ENCODE data around the gene CYLC2.

The CYLC2 gene

GRCh38 chr9:102986425-102986824, 8.7 kb upstream of the CYLC2 start (continued):
- TF ChIP-seq ZNF555 (tag by site-specific recombination; conservative IDR thresholded peaks at IDR 0.05), result no peak
- TF ChIP-seq PRDM1 (tag by site-specific recombination; IDR thresholded peaks at IDR 0.05), result no peak
- no peak for TF ChIP-seq ZNF623 (tag by site-specific recombination; IDR thresholded peaks at IDR 0.05)
- no peak for TF ChIP-seq INSM2 (tag by site-specific recombination; IDR thresholded peaks at IDR 0.05)
- no peak for TF ChIP-seq ZFHX2 (tag by site-specific recombination; conservative IDR thresholded peaks at IDR 0.05)

GRCh38 chr9:103003689-103004088, 8.6 kb downstream of the CYLC2 start:
- H3K4me1 ChIP-seq (ENCODE audit: control insufficient read depth, insufficient read depth, low read length), result no peaks in the 10 kb centered on the region
- no peaks in the 10 kb centered on the region for H3K9me3 ChIP-seq (ENCODE audit: control insufficient read depth, insufficient read depth, low read depth, low read length)
- TF ChIP-seq ZNF202 (tag by site-specific recombination; IDR thresholded peaks at IDR 0.05; ENCODE audit: borderline replicate concordance), result no peak
- no peak for TF ChIP-seq ZNF23 (tag by site-specific recombination; IDR thresholded peaks at IDR 0.05; ENCODE audit: borderline replicate concordance)
- TF ChIP-seq ZNF692 (tag by site-specific recombination; IDR thresholded peaks at IDR 0.05), result no peak
- TF ChIP-seq ZNF660 (tag by site-specific recombination; IDR thresholded peaks at IDR 0.05), result no peak
- TF ChIP-seq OVOL3 (tag by site-specific recombination; IDR thresholded peaks at IDR 0.05), result no peak
- TF ChIP-seq ZNF580 (tag by site-specific recombination; IDR thresholded peaks at IDR 0.05), result no peak
- ChIA-PET POLR2A (no interaction called here), CTCF (no interaction called here)
- H3K4me3 ChIP-seq (ENCODE audit: low read depth, low read length), result no peak overlapping the region
- H3K36me3 ChIP-seq (ENCODE audit: control insufficient read depth in 2 of 2, insufficient read depth in 1 of 2, low read length in 2 of 2), result no peaks in the 10 kb centered on the region
- no peak overlapping the region for H3K27ac ChIP-seq (ENCODE audit: extremely low read depth, low read depth, low read length)

- Histone ChIP-seq H3K36me3 (ENCODE audit: control insufficient read depth in 2 of 2, insufficient read depth in 1 of 2, low read length in 2 of 2) (no peaks in the 10 kb centered on the region), H3K4me1 (ENCODE audit: control insufficient read depth, insufficient read depth, low read length) (no peaks in the 10 kb centered on the region), H3K9me3 (ENCODE audit: control insufficient read depth, insufficient read depth, low read depth, low read length) (no peaks in the 10 kb centered on the region), H3K4me3 (ENCODE audit: low read depth, low read length) (no peak overlapping the region), H3K27ac (ENCODE audit: extremely low read depth, low read depth, low read length) (no peak overlapping the region)
- TF ChIP-seq ATF2 (tag by site-specific recombination; IDR thresholded peaks at IDR 0.05; ENCODE audit: low read depth), result peak; percentile 53
- TF ChIP-seq SP2 (tag by site-specific recombination; IDR thresholded peaks at IDR 0.05), result no peak
- CTCF ChIA-PET, result no interaction called here
- POLR2A ChIA-PET, result no interaction called here
These were observed 19.1 kb downstream of the CYLC2 start for GRCh38 chr9:103014242-103014641.

- POLR2A ChIA-PET, result no interaction called here
- Histone ChIP-seq H3K27ac (ENCODE audit: extremely low read depth, low read depth, low read length) (no peak overlapping the region), H3K4me1 (ENCODE audit: control insufficient read depth, insufficient read depth, low read length) (no peaks in the 10 kb centered on the region), H3K9me3 (ENCODE audit: control insufficient read depth, insufficient read depth, low read depth, low read length) (no peaks in the 10 kb centered on the region), H3K36me3 (ENCODE audit: control insufficient read depth in 2 of 2, insufficient read depth in 1 of 2, low read length in 2 of 2) (no peaks in the 10 kb centered on the region), H3K4me3 (ENCODE audit: low read depth, low read length) (no peak overlapping the region)
- CTCF ChIA-PET, result no interaction called here
- TF ChIP-seq ZNF777 (tag by site-specific recombination; IDR thresholded peaks at IDR 0.05; ENCODE audit: borderline replicate concordance) (no peak), ZBTB11 (tag by site-specific recombination; conservative IDR thresholded peaks at IDR 0.05; ENCODE audit: low read depth) (no peak), ZNF391 (tag by site-specific recombination; IDR thresholded peaks at IDR 0.05; ENCODE audit: borderline replicate concordance, low read depth) (no peak)
These were observed 30.7 kb downstream of the CYLC2 start for GRCh38 chr9:103025796-103026195.

Measured in HEK293 (cell line).